Left lung (tissue), 10 donors: Measurements from ENCODE around the gene KCNC1. TPM values are rescaled to one million over a fixed set of nuclear protein-coding genes. Genes with fewer than 3 reads are reported as not detected.

Experiments
- ATAC-seq: fragments of 200-7000 bp; cut with Tn5 transposase; one replicate; pipeline ENCODE4 v1.9.1; 2020; ENCODE audit warnings: moderate library complexity
- DNase-seq, 4 donors: peaks; one replicate each; pipeline ENCODE4 v3.0.0-alpha.2; 2013 to 2020
- H3K27ac ChIP-seq, 2 donors: fragments of 200-600 bp; sonication (generic) in 1 of 2; one replicate each; pipeline versions ENCODE4 v1.5.0 to v1.8.0; 2020 to 2021
- H3K27me3 ChIP-seq, 2 donors: fragments of 200-600 bp; sonication (generic) in 1 of 2; one replicate each; pipeline versions ENCODE4 v1.5.0 to v1.8.0; 2020 to 2021
- H3K36me3 ChIP-seq, 2 donors: fragments of 200-600 bp; sonication (generic) in 1 of 2; one replicate each; pipeline versions ENCODE4 v1.5.0 to v1.8.0; 2020 to 2021
- H3K4me1 ChIP-seq, 2 donors: fragments of 200-600 bp; one replicate each; pipeline ENCODE4 v1.8.0; 2021
- H3K4me3 ChIP-seq, 2 donors: fragments of 200-600 bp; sonication (generic) in 1 of 2; one replicate each; pipeline versions ENCODE4 v1.5.0 to v1.8.0; 2020 to 2021; ENCODE audit warnings: mild to moderate bottlenecking in 1 of 2
- H3K9me3 ChIP-seq, 2 donors: fragments of 200-600 bp; sonication (generic) in 1 of 2; one replicate each; pipeline versions ENCODE4 v1.5.0 to v1.8.0; 2020 to 2021
- CTCF ChIP-seq, 2 donors: fragments of 200-600 bp; sonication (generic) in 1 of 2; IDR thresholded peaks; one replicate each; pipeline versions ENCODE4 v1.5.0 to v1.8.0; 2021; ENCODE audit warnings: antibody characterized with exemption in 2 of 2
- intact Hi-C, 2 donors: fragments of 100-400 bp; cut with DNase I; formaldehyde crosslinking; loops; one replicate each; pipeline versions ENCODE4 v1.11.2 to v1.14.2; 2022
- polyA plus RNA-seq, 6 donors: library from polyadenylated mRNA; unstranded; fragments of 120-200 nt; gene quantifications; one replicate each; pipeline ENCODE4 v1.2.1, GENCODE V29; 2013; ENCODE audit not compliant: insufficient read length in 6 of 6
- total RNA-seq, 2 donors: library from RNA; stranded (reverse); fragmentation: NEBNext Ultra II Directional; extraction: Animal tissue kit (Norgen Biotek cat#: 25700); gene quantifications; one replicate each; pipeline ENCODE4 v1.2.1, GENCODE V29; 2021
- donor health status: DM: no; HTN: yes; CAD: no.
- donor health status: DM: no; HTN: no; CAD: no.

The KCNC1 gene
- total and polyA plus RNA-seq, 8 donors = 0.78 to 1.2 (median 0.89) TPM; not detected in 2

- DNase-seq = no peak
- peaks cover 36 to 85% of the 10 kb centered on the region in 2 donors for H3K27me3 ChIP-seq
- intact Hi-C loops = no loop called here
These were observed 10.3 kb upstream of the KCNC1 start for GRCh38 chr11:17724020-17724908.

GRCh38 chr11:17725174-17725573 lies 9.4 kb upstream of the KCNC1 start:
- Histone ChIP-seq H3K27me3 (peaks cover 27 to 84% of the 10 kb centered on the region in 2 donors), H3K36me3 (no peaks in the 10 kb centered on the region), H3K4me1 (peaks cover 0 to 6% of the 10 kb centered on the region in 2 donors), H3K9me3 (no peaks in the 10 kb centered on the region), H3K27ac (no peak overlapping the region), H3K4me3 (no peak overlapping the region)
- no peak for ATAC-seq
- no peak for TF ChIP-seq CTCF (IDR thresholded peaks at IDR 0.05)
- DNase-seq = no peak
- intact Hi-C loops = no loop called here

More at GRCh38 chr11:17724020-17724908, 10.3 kb upstream of the KCNC1 start:
- ATAC-seq = no peak
- peaks cover 0 to 12% of the 10 kb centered on the region in 2 donors for H3K4me1 ChIP-seq
- H3K36me3 ChIP-seq = no peaks in the 10 kb centered on the region
- H3K9me3 ChIP-seq = no peaks in the 10 kb centered on the region
- no peak for TF ChIP-seq CTCF (IDR thresholded peaks at IDR 0.05)
- no peak overlapping the region for H3K4me3 ChIP-seq
- no peak overlapping the region for H3K27ac ChIP-seq

- Histone ChIP-seq H3K4me1 (peaks cover 6 to 8% of the 10 kb centered on the region in 2 donors), H3K4me3 (no peak overlapping the region), H3K36me3 (no peaks in the 10 kb centered on the region), H3K9me3 (no peaks in the 10 kb centered on the region), H3K27ac (no peak overlapping the region), H3K27me3 (peaks cover 21 to 79% of the 10 kb centered on the region in 2 donors)
- intact Hi-C loops = loop anchor here in 1 of 2 donors (5.0 kb wide), 1 partner anchor 247 kb away; no protein-coding TSS in a partner anchor
- DNase-seq = no peak
- ATAC-seq = no peak
- no peak for TF ChIP-seq CTCF (IDR thresholded peaks at IDR 0.05)
These were observed 4.4 kb upstream of the KCNC1 start for GRCh38 chr11:17730137-17730536.

- H3K4me1 ChIP-seq = peaks cover 7 to 11% of the 10 kb centered on the region in 2 donors
- no peak overlapping the region for H3K27ac ChIP-seq
- DNase-seq (peak; percentile 64 to 84 (median 76)), ATAC-seq (peak; percentile 93)
- intact Hi-C loops = loop anchor here in 1 of 2 donors (5.0 kb wide), 1 partner anchor 246 kb away; no protein-coding TSS in a partner anchor
- H3K4me3 ChIP-seq = no peak overlapping the region
- H3K36me3 ChIP-seq = no peaks in the 10 kb centered on the region
- H3K27me3 ChIP-seq = peaks cover 26 to 81% of the 10 kb centered on the region in 2 donors
- peak; percentile 75 to 78 for TF ChIP-seq CTCF (IDR thresholded peaks at IDR 0.05)
- H3K9me3 ChIP-seq = no peaks in the 10 kb centered on the region
These were observed 3.7 kb upstream of the KCNC1 start for GRCh38 chr11:17730608-17731462.
